ENCODE data around the gene NELL2.

DNA sequence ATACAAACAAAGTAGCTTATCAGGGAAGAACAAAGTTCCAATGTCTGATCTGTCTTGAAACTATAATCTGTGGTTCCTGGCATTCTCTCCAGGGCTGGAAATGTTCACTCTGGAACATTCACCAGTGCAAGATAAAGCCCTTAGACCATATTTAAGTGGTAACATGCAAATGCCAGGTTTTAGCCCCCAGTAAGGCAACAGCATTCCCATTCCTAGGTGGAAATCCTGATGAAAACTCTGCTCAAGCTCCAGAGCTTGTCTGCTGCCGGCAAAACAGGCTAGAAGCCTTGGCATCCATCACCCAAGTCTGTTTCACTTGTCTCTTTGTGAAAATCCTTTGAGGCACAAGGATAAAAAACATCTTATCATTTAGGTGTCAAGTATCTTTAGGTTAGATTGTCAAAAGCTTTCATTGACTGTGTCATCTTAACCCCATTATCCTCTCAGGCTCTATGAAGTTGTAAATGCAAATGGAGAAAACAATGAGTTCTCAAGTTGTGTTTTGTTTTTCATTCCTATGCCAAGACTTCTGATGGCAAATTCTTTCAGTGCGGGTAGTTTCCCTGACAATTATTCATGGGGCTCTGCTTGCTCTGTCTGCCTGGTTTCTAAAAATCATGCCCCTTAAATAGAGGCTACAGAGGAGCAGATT is 344.7 kb downstream of the NELL2 start:
- TF ChIP-seq, protein P1, sequence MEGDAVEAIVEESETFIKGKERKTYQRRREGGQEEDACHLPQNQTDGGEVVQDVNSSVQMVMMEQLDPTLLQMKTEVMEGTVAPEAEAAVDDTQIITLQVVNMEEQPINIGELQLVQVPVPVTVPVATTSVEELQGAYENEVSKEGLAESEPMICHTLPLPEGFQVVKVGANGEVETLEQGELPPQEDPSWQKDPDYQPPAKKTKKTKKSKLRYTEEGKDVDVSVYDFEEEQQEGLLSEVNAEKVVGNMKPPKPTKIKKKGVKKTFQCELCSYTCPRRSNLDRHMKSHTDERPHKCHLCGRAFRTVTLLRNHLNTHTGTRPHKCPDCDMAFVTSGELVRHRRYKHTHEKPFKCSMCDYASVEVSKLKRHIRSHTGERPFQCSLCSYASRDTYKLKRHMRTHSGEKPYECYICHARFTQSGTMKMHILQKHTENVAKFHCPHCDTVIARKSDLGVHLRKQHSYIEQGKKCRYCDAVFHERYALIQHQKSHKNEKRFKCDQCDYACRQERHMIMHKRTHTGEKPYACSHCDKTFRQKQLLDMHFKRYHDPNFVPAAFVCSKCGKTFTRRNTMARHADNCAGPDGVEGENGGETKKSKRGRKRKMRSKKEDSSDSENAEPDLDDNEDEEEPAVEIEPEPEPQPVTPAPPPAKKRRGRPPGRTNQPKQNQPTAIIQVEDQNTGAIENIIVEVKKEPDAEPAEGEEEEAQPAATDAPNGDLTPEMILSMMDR (IDR thresholded peaks at IDR 0.05): no peak
- TF ChIP-seq JUND (IDR thresholded peaks at IDR 0.05) (no peak), TAF1 (IDR thresholded peaks at IDR 0.05; ENCODE audit: borderline replicate concordance, low read depth, low read length) (no peak), CHD2 (IDR thresholded peaks at IDR 0.05; ENCODE audit: low read length, partially characterized antibody) (no peak), EP300 (IDR thresholded peaks at IDR 0.05; ENCODE audit: borderline replicate concordance in 1 of 2, low read depth in 1 of 2, low read length in 1 of 2) (no peak), ELF1 (IDR thresholded peaks at IDR 0.05) (no peak), GABPA (IDR thresholded peaks at IDR 0.05; ENCODE audit: low read depth) (no peak), NFIC (IDR thresholded peaks at IDR 0.05; ENCODE audit: borderline replicate concordance) (no peak), FOXM1 (IDR thresholded peaks at IDR 0.05; ENCODE audit: low read depth) (no peak), SIN3A (IDR thresholded peaks at IDR 0.05; ENCODE audit: borderline replicate concordance, low read depth, low read length) (no peak), YY1 (IDR thresholded peaks at IDR 0.05; ENCODE audit: low read depth) (no peak)
- TF ChIP-seq, protein P2, sequence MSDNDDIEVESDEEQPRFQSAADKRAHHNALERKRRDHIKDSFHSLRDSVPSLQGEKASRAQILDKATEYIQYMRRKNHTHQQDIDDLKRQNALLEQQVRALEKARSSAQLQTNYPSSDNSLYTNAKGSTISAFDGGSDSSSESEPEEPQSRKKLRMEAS (IDR thresholded peaks at IDR 0.05; ENCODE audit: low read depth): no peak
- TF ChIP-seq, protein P3, sequence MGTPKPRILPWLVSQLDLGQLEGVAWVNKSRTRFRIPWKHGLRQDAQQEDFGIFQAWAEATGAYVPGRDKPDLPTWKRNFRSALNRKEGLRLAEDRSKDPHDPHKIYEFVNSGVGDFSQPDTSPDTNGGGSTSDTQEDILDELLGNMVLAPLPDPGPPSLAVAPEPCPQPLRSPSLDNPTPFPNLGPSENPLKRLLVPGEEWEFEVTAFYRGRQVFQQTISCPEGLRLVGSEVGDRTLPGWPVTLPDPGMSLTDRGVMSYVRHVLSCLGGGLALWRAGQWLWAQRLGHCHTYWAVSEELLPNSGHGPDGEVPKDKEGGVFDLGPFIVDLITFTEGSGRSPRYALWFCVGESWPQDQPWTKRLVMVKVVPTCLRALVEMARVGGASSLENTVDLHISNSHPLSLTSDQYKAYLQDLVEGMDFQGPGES (IDR thresholded peaks at IDR 0.05; ENCODE audit: low read depth, low read length): no peak

All from SK-N-SH (cell line).